HG02885 (cell line): ENCODE measurements around the gene VAC14.

Experiments used
- ATAC-seq: cut with Tn5 transposase; IDR thresholded peaks from one replicate; pipeline ENCODE4 v1.9.1; 2021; ENCODE audit warnings: mild to moderate bottlenecking; ENCODE audit not compliant: unreplicated experiment, poor library complexity

The VAC14 gene

GRCh38 chr16:70766658-70767057, 34.3 kb downstream of the VAC14 start:
- ATAC-seq = no peak

DNA sequence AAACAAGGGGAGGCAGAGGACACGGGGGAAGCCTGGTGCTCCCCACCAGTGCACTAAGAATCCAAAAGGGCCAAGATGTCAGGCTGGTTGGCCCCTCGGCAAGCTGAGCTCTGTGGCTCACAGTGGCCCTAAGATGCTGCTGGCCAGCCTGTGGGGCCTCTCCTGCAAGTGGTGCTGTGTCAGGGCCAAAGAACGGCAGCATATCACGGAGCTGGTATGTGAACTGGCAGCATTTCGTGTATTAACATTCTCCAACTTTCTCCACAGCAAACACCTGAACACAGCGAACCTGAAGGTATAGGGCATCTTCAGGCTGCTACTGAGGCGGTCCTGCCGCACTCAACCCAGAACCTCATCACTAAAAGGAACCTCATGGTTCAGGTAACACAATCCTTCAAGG, 34.8 kb downstream of the VAC14 start:
- no peak for ATAC-seq

- ATAC-seq = no peak
Measured at GRCh38 chr16:70765491-70765890, 35.5 kb downstream of the VAC14 start.

- ATAC-seq = no peak
Measured at GRCh38 chr16:70764632-70765031, 36.3 kb downstream of the VAC14 start.

DNA sequence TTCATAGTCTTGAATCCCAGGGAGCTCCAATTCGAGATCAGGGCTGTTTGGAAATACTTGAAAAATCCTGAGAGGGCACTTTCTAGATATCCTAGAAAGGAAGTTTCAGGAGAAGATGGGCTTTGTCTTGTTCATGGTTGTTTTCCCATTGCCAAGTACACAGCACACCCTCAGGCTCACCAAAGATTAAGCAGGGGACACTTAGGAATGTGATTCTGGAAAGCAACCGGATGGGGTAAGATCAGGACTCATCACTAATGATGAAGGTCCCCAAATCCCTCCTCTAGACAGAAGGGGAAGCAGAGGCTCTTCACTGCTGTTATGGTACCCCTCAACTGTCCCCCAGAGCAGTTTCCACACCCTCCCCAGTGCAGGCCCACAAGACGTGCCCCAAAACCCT, 40.7 kb downstream of the VAC14 start:
- no peak for ATAC-seq

DNA sequence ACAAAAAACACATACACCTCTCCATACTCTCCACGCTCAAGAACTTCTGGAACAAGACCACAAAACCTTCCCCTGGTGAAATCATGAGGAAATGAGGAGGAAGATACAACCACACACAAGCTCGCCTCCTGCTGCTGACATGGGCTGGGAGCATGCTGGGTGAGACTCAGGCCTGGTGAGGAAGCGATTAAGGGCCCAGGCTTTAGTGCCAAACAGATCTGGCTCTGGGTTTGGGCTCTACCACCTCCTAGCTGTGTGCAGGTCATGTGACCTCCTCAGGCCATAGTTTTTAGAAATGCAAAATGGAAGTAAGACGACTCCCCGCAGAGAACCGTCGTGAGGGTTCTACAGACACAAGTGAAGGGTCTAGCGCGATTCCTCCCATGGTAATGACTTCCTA, 41.3 kb downstream of the VAC14 start:
- no peak for ATAC-seq

- ATAC-seq = no peak
Measured at GRCh38 chr16:70758786-70759185, 42.2 kb downstream of the VAC14 start.

- ATAC-seq = no peak
Measured at GRCh38 chr16:70757183-70757582, 43.8 kb downstream of the VAC14 start.

DNA sequence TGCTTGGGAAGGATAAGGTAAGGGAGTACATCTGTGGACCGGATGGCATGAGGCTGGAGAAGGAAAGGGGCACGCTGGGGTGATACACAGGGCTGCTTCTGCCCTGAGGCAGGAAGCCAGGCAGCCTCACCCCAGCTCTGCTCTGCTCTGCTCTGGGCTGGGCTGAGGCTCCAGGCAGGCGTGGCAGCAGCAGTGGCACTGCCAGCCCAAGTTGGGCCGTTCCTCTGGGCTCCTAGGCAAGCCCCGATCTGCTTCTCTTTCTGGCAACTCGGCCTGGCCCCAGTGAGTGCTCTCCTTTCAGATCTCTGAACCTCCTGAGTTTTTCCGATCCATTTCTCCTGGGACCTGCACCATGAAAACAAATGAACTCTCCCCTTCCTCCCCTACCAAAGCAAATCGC, 44.9 kb downstream of the VAC14 start:
- ATAC-seq = no peak

- ATAC-seq = no peak
Measured at GRCh38 chr16:70754851-70755600, 45.9 kb downstream of the VAC14 start.

DNA sequence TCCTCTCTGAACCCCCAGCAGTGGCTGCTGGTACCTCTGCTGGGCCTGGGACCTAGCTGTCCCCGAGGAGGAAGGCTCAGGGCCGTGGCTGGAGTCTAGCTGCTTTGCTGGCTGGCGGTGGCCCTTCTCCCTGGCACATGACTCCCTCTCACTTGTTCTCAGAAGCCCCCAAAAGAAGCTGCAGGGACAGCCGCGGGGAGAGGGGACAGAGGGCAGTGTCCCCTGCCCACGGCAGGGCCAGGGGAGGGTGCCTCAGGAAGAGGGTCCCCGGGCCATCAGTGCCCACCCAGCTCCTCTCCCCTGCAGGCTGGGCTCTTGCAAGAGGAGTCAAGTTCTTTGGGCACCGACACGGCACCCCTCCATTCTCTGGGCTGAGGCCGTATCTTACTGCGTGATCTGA, 46.6 kb downstream of the VAC14 start:
- no peak for ATAC-seq

DNA sequence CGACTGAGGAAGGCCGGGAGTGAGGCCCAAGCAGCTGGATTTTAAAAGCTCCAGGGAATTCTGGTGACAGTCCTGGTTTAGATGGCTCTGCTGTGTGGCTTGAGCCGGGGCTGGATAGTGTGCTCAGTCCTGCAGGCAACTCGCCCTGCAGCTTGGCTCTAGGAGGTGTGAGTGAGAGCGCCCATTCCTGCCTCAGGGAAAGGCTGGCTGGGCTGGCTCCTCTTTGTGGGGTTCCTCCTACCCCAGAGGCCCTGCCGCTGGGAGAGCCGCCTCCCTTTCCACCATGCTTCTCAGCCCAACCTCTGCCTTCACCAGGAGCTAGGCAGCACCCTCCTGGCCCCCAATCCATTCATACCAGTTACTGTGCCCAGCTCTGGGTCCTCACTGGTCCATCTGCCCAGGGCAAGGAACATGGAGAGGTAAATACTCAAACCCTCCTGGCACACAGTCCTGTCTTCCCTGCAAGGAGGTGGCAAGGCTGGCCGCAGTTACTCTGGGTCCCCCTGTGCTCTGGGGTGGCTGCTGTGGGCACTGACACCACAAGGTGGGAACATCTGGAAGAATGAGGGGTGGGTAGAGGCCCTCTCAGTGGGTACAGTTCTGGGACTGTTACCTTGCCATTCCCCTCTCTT, 47.1 kb downstream of the VAC14 start:
- no peak for ATAC-seq

GRCh38 chr16:70753228-70753627, 47.7 kb downstream of the VAC14 start:
- no peak for ATAC-seq

DNA sequence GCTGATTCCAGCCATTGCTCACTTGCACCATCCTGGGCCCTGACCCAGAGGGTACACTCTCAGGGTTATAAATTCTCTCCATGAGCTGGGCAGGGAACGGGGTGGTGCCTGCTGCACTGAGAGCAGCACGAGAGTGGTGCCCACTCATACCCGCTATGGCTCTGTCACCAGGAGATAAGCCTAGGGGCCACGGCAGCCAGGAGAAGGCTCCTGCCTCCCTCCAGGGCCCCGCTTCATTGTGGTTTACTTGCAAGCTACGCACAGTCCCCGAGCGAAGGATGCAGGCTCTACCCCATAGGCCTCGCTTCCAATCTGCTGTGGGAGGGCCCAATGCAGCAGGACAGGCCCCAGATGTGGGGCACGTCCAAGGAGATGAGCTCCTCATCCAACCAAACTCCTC, 48.5 kb downstream of the VAC14 start:
- ATAC-seq = no peak

DNA sequence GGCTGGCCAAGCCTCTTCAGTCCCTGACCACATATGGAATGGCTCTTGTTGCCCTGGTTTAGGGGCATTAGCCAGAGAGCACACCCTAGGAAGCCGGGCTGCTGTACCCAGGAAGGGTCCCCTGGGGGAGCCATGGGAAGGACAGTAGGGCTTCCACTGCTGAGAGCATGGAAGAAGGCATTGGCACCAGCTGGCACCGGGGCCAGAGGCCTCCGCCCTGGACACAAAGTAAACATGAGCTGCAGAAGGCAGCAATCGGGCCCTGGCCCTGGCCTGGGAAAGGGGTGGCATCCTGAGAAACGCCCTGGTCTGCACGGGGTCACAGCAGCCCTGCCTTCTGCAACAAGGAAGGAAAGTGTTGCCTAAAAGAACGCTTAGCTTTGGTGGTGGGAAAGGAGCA, 49.4 kb downstream of the VAC14 start:
- no peak for ATAC-seq

GRCh38 chr16:70750893-70751467, 50.0 kb downstream of the VAC14 start:
- no peak for ATAC-seq

DNA sequence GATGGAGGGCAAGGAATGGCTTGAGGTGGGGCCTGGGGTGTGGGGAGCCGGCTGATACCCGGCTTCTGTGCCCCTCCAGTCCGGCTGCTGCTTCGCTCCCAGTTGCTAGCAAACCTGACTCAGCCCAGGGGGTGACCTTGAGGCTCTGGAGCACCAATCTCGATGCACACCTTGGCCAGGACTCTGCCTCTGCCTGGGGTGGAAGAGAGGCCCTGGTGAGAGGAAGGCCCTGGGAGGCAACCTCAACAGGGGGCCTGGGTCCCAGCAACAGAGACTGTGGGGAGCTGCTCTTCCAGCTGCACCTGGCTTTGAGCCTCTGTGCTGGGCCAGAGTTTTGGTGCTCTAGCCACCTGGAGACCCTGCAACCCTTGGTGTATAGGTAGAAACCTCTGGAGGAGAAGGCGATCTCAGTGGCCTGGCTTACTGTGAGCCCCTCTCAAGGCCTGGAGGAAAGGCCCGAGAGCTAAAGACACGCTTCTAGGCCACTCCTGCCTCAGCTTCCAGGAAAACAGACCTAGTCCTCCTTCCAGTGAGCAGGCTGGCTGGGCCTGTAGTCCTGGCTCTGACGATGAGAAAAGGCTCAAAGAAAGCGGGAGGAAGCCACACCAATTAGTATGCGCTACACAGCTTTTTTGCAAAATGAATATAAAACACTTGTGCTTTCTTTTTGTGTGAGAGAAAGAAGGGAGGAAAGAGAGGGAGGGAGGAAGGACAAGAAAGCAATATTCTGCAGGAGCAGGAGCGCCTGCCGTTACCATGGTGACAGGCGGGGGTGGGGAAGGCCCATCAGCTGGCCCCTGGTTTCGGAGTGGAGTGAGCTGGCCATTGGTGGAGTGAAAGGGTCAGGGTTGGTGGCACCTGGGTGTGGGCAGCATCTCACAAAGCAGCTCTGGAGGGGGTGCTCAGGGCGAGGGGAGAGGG, 51.0 kb downstream of the VAC14 start:
- no peak for ATAC-seq

DNA sequence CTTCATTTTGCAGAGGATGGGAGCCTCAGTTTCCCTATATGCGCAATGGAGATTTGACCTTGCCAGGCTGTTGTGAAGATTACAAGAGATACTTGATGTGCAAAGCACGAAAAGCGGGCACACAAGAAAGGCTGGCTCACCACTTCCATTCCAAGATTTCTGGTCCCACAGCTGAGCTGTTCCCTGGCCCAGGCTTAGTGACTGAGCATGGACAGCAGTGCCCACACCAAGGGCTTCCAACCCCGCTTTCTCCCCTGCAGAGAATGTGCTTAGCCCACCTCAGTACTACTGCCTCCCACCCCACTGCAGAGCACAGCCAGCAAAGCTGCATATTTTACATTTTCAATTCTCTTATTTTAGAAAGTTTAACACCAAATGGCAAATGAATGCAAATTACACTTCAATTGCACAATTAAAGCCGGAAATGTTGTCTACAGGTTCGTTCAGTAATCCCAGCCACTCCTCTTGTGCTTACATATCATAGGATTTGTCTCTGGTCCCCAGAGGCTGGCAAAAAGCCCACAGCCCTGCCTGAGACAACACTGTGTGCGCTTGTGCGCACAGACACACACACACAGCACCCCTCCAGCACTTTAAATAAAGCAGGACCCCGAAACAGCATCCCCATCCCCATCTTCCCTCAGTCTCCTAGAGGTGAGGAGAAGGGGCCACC, 51.8 kb downstream of the VAC14 start:
- ATAC-seq = no peak

DNA sequence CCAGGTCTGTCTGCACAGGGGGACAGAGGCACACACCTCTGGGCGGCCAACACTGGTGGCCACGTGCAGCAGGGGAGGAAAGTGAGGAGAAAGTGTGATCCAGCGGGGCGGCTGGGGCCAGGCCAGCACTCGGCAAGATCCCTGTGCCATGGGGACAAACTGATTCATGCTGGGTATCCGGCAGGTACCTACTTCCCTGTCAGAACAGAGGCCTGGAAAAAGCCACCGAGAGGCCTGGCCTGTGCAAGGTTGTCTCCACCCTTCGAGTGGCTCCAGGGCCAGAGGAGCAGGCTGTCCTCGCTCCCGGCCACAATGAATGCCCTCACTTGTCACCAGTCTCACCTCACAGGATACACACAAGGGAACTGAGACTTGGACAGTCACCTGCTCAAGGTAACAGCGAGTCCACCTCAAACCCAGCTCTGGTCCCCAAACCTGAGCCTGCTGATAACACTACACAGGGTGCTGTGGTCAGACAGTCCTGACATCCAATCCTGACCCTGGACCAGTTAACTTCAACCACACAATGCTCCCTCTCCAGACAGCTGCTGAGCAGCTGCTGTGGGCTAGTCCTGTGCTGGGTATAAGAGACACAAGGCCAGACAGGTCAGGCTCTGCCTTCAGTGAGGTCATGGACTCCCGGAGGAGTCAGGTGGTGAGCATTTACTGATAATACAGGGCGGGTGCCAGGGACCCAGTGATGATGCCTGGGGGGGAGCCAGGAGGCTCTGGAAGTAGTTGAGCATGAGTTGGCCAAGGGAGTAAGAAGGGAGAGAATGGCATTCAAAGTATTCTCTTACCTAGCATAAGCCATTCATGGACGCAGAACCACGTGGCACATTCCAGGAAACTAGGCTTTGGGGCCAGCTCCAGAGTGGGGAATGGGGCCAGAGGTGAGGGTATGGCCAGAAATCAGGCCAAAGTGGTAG, 53.0 kb downstream of the VAC14 start:
- no peak for ATAC-seq
